ENCODE results near the gene CATSPERZ. TPM values are rescaled to one million over a fixed set of nuclear protein-coding genes. Genes with fewer than 3 reads are reported as not detected.

CATSPERZ gene
- total and polyA plus RNA-seq, 2 of the 13 experiments (the other 11 are each of a cell fraction or from before 2014, with no cell fraction given) = 0.22 to 0.48 TPM

DNA sequence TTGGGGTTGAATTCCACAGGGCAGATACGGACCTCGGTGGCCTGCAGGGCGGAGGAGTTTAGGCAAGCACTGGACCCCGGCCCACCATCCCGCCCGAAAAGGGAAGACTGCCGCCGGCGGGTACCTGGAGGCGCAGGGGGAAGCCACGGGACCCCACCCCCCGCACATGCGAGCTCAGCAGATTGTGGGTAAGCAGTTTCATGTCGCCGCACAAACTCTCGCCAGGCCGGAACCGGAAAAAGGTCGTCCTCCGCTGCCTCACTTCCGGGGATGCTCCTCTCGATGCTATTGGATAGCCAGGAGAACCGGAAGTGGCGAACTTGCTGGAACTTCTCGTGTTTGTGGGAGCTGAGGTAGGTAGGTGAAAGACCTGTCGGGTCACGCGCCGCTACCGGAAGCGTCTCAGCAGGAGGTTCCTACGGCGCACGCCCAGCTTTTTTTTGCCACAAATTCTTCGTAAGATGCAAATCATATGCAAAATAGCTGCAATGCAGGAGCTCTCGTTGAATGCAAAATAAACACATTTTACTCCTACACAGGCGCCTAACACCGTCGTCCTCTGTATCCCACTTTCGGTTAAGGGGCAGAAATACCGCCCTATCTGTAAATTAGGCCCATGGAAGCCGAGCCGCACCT is 17.3 kb downstream of the CATSPERZ start, which contains the start of gene TRMT112 (continued):
- no peak; the same call in 1 of the 2 replicates for TF ChIP-seq ZNF710 (CRISPR knock-in tag; IDR thresholded peaks at IDR 0.05; ENCODE audit: borderline replicate concordance)
- no peak for TF ChIP-seq NR2F6 (IDR thresholded peaks at IDR 0.05)
- TF ChIP-seq NR2F6 (CRISPR knock-in tag; IDR thresholded peaks at IDR 0.05) = no peak
- TF ChIP-seq ZNF550 (CRISPR knock-in tag; IDR thresholded peaks at IDR 0.05; ENCODE audit: borderline replicate concordance) = no peak
- no peak for TF ChIP-seq NFE2L1 (CRISPR knock-in tag; IDR thresholded peaks at IDR 0.05; ENCODE audit: borderline replicate concordance)
- TF ChIP-seq, protein P1, sequence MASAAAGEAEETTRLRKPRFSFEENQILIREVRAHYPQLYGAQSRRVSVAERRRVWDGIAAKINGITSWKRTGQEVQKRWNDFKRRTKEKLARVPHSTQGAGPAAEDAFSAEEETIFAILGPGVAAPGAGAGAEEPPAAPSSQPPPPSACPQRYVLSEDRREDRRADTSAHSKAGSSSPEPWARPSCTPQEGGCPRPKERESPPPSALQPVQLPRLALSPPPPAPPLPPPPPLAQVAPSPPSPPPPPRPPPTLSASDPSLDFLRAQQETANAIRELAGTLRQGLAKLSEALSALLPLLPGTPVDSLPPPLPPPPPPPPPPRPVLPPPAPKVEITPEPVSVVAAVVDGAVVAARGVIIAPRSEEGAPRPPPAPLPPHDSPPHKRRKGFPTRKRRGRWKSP (CRISPR knock-in tag; IDR thresholded peaks at IDR 0.05) = peak; percentile 76; the same call in 1 of the 2 replicates
- no peak for TF ChIP-seq AKAP8 (CRISPR knock-in tag; IDR thresholded peaks at IDR 0.05)
- no peak for TF ChIP-seq ZKSCAN8 (CRISPR knock-in tag; IDR thresholded peaks at IDR 0.05; ENCODE audit: borderline replicate concordance)
- TF ChIP-seq ARID2 (CRISPR knock-in tag; IDR thresholded peaks at IDR 0.05; ENCODE audit: borderline replicate concordance) = no peak
- TF ChIP-seq KLF11 (CRISPR knock-in tag; IDR thresholded peaks at IDR 0.05) = no peak
- TF ChIP-seq NCOA2 (CRISPR knock-in tag; IDR thresholded peaks at IDR 0.05) = no peak; the same call in 1 of the 2 replicates
- 0 out of 2 replicates have a peak, but pooled peaks have one; percentile 26 for TF ChIP-seq POGK (CRISPR knock-in tag; conservative IDR thresholded peaks at IDR 0.05)
- TF ChIP-seq, protein P2, sequence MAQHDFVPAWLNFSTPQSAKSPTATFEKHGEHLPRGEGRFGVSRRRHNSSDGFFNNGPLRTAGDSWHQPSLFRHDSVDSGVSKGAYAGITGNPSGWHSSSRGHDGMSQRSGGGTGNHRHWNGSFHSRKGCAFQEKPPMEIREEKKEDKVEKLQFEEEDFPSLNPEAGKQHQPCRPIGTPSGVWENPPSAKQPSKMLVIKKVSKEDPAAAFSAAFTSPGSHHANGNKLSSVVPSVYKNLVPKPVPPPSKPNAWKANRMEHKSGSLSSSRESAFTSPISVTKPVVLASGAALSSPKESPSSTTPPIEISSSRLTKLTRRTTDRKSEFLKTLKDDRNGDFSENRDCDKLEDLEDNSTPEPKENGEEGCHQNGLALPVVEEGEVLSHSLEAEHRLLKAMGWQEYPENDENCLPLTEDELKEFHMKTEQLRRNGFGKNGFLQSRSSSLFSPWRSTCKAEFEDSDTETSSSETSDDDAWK (CRISPR knock-in tag; IDR thresholded peaks at IDR 0.05) = no peak
- no peak for TF ChIP-seq RNF2 (conservative IDR thresholded peaks at IDR 0.05; ENCODE audit: low read depth)
- no peak for TF ChIP-seq CBX2 (IDR thresholded peaks at IDR 0.05; ENCODE audit: low read depth, low read length)
- TF ChIP-seq CBX2 (CRISPR knock-in tag; IDR thresholded peaks at IDR 0.05; ENCODE audit: low read depth) = no peak
- peak; percentile 69; the same call in 1 of the 2 replicates for TF ChIP-seq NCOR1 (IDR thresholded peaks at IDR 0.05; ENCODE audit: borderline replicate concordance, low read length)
- no peak for TF ChIP-seq SMYD3 (CRISPR knock-in tag; IDR thresholded peaks at IDR 0.05)
- TF ChIP-seq ATF1 (CRISPR knock-in tag; IDR thresholded peaks at IDR 0.05) = peak; percentile 90
- no peak for TF ChIP-seq CEBPG (CRISPR knock-in tag; IDR thresholded peaks at IDR 0.05)
- no peak for TF ChIP-seq NRL (CRISPR knock-in tag; IDR thresholded peaks at IDR 0.05; ENCODE audit: borderline replicate concordance)
- TF ChIP-seq ZNF251 (CRISPR knock-in tag; IDR thresholded peaks at IDR 0.05) = peak; percentile 75; the same call in 1 of the 2 replicates
- no peak for TF ChIP-seq NFE2 (CRISPR knock-in tag; IDR thresholded peaks at IDR 0.05)
- peak; percentile 54; the same call in 1 of the 2 replicates for TF ChIP-seq IRF2 (CRISPR knock-in tag; IDR thresholded peaks at IDR 0.05)
- TF ChIP-seq HNRNPL (IDR thresholded peaks at IDR 0.05; ENCODE audit: low read depth, low read length) = peak; percentile 67; the same call in 1 of the 2 replicates

All from HepG2 (cell line).